Panc1 (cell line): Measurements from ENCODE around the gene ADARB2.

Experiments used
- CTCF ChIP-seq: fragments of 450-650 bp; IDR thresholded peaks from 2 replicates; pipeline ENCODE4 v1.5.1; 2017; ENCODE audit warnings: mild to moderate bottlenecking
- POLR2AphosphoS5 ChIP-seq: IDR thresholded peaks from 2 replicates; pipeline ENCODE4 v1.6.1; 2012; ENCODE audit warnings: mild to moderate bottlenecking, low read depth, low read length, moderate library complexity
- SIN3A ChIP-seq: IDR thresholded peaks from 2 replicates; pipeline ENCODE4 v1.6.1; 2012; ENCODE audit warnings: low read depth, mild to moderate bottlenecking, low read length, moderate library complexity, borderline replicate concordance; ENCODE audit not compliant: insufficient read depth
- TCF7L2 ChIP-seq: IDR thresholded peaks from 2 replicates; pipeline ENCODE4 v1.6.1; 2011; ENCODE audit warnings: mild to moderate bottlenecking, low read depth, low read length, inconsistent platforms
- TF ChIP-seq, protein P1 (sequence below), 2 experiments: IDR thresholded peaks; 2 replicates each; pipeline ENCODE4 v1.6.1; 2011 to 2012; ENCODE audit warnings: low read depth in 2 of 2, control low read depth in 1 of 2, low read length in 1 of 2, mild to moderate bottlenecking in 1 of 2, moderate library complexity in 1 of 2; ENCODE audit not compliant: insufficient read depth in 1 of 2

- no peak for TF ChIP-seq CTCF
- TF ChIP-seq POLR2AphosphoS5, result no peak
- no peak for TF ChIP-seq SIN3A
- TF ChIP-seq, protein P1, sequence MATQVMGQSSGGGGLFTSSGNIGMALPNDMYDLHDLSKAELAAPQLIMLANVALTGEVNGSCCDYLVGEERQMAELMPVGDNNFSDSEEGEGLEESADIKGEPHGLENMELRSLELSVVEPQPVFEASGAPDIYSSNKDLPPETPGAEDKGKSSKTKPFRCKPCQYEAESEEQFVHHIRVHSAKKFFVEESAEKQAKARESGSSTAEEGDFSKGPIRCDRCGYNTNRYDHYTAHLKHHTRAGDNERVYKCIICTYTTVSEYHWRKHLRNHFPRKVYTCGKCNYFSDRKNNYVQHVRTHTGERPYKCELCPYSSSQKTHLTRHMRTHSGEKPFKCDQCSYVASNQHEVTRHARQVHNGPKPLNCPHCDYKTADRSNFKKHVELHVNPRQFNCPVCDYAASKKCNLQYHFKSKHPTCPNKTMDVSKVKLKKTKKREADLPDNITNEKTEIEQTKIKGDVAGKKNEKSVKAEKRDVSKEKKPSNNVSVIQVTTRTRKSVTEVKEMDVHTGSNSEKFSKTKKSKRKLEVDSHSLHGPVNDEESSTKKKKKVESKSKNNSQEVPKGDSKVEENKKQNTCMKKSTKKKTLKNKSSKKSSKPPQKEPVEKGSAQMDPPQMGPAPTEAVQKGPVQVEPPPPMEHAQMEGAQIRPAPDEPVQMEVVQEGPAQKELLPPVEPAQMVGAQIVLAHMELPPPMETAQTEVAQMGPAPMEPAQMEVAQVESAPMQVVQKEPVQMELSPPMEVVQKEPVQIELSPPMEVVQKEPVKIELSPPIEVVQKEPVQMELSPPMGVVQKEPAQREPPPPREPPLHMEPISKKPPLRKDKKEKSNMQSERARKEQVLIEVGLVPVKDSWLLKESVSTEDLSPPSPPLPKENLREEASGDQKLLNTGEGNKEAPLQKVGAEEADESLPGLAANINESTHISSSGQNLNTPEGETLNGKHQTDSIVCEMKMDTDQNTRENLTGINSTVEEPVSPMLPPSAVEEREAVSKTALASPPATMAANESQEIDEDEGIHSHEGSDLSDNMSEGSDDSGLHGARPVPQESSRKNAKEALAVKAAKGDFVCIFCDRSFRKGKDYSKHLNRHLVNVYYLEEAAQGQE (IDR thresholded peaks at IDR 0.05; ENCODE audit: insufficient read depth in 1 of 2, low read depth in 2 of 2, low read length in 1 of 2), result no peak
- TF ChIP-seq TCF7L2, result no peak
These were observed 409.0 kb downstream of the ADARB2 start for GRCh38 chr10:1328161-1328823.
